ENCODE measurements around the gene TRIM7. TPM values are rescaled to one million over a fixed set of nuclear protein-coding genes. Genes with fewer than 3 reads are reported as not detected.

TRIM7 gene
- total and polyA plus RNA-seq, 2 of the 4 experiments (the other 2 are of a cell fraction): 0.54 to 1.0 TPM

- no TSS peak for BruUV-seq (replicated peaks)
- H2AK9ac ChIP-seq (replicated peaks; ENCODE audit: low read depth, low read length, poor library complexity): no peak overlapping the region
- H2AK5ac ChIP-seq (ENCODE audit: low read depth, low read length): no peak overlapping the region
- H3K9ac ChIP-seq (ENCODE audit: low read depth, low read length): peak overlapping the region; percentile 91
- H3K56ac ChIP-seq (ENCODE audit: extremely low read depth, insufficient read depth, low read length): no peak overlapping the region
- H3K9me3 ChIP-seq (ENCODE audit: control insufficient read depth, insufficient read depth, low read length): no peaks in the 10 kb centered on the region
- H3K23ac ChIP-seq (ENCODE audit: low read depth, low read length): peak overlapping the region; percentile 85
- POLR2A ChIA-PET (ENCODE audit: unreplicated experiment): no interaction called here
- in situ Hi-C loops (cut with MboI; ENCODE audit: low sequenced_read_pairs) (no loop called here), intact Hi-C loops (cut with micrococcal nuclease) (no loop called here), dilution Hi-C loops (cut with HindIII; ENCODE audit: low sequenced_read_pairs, unreplicated experiment) (no loop called here)
- peaks cover 72% of the 10 kb centered on the region for H4K20me1 ChIP-seq (ENCODE audit: insufficient read depth, low read length)
- H3K4me2 ChIP-seq (ENCODE audit: low read depth, low read length): peak overlapping the region; percentile 99
- H2AFZ ChIP-seq (replicated peaks; ENCODE audit: low read length, poor library complexity): no peak overlapping the region
- no peak overlapping the region for H3K18ac ChIP-seq (ENCODE audit: low read depth, low read length)
- peak; percentile 90 for DNase-seq
- H4K8ac ChIP-seq (ENCODE audit: low read depth in 2 of 2, low read length in 2 of 2): peak overlapping the region in 1 of 2 experiments; percentile 10; a peak in 1 of 4 replicates
- peak overlapping the region; percentile 45 for H2BK5ac ChIP-seq (ENCODE audit: low read depth, low read length, poor library complexity, severe bottlenecking)
- peaks cover 21% of the 10 kb centered on the region for H3K9me1 ChIP-seq (ENCODE audit: insufficient read depth, low read length)
- no peak overlapping the region for H3K4me3 ChIP-seq (ENCODE audit: insufficient read depth, low read depth, low read length)
- H3K4me1 ChIP-seq (ENCODE audit: control insufficient read depth, insufficient read depth, low read length): peaks cover 12% of the 10 kb centered on the region
- CTCF ChIA-PET: interaction anchor here (1.6 kb wide), 1 partner anchor 20 kb away, joined by 5 read pairs; the partner anchor contains the start of gene TRIM52
- no peaks in the 10 kb centered on the region for H3K27me3 ChIP-seq (ENCODE audit: control insufficient read depth, insufficient read depth, low read length)
- ATAC-seq (ENCODE audit: low read depth): no peak; the same call in 1 of the 2 replicates
- H4K91ac ChIP-seq (ENCODE audit: insufficient read depth, low read depth, low read length): no peak overlapping the region
- H3K36me3 ChIP-seq (ENCODE audit: control insufficient read depth, insufficient read depth, low read length): peaks cover 56% of the 10 kb centered on the region
- H3K79me1 ChIP-seq (ENCODE audit: low read depth in 1 of 2, low read length in 2 of 2): peaks cover 23 to 62% of the 10 kb centered on the region in 2 experiments
- peak overlapping the region; percentile 26 for H3K4ac ChIP-seq (ENCODE audit: low read depth, low read length)
- no peak overlapping the region for H2BK20ac ChIP-seq (ENCODE audit: low read depth, low read length)
- peak overlapping the region; percentile 38 for H3K27ac ChIP-seq (ENCODE audit: insufficient read depth, low read length)
- WGBS, 2 experiments (ENCODE audit: extremely low coverage in 2 of 2, insufficient read length in 1 of 2): no CpG with 5 or more reads among the region's 6 CpGs
- no peak overlapping the region for H4K5ac ChIP-seq (ENCODE audit: low read depth, low read length)
- no peak overlapping the region for H2BK120ac ChIP-seq (ENCODE audit: low read depth, low read length)
- H3K14ac ChIP-seq (replicated peaks; ENCODE audit: low read depth, low read length): peak overlapping the region; percentile 16; the same call in 1 of the 2 replicates
- no peak overlapping the region for H2BK15ac ChIP-seq (ENCODE audit: low read depth, low read length)
- TF ChIP-seq NFE2L2 (IDR thresholded peaks at IDR 0.05; ENCODE audit: low read depth, low read length) (no peak), RAD21 (IDR thresholded peaks at IDR 0.05; ENCODE audit: low read length) (no peak), BHLHE40 (IDR thresholded peaks at IDR 0.05; ENCODE audit: low read depth, low read length) (peak; percentile 52; the same call in 1 of the 2 replicates), MAFK (IDR thresholded peaks at IDR 0.05; ENCODE audit: low read depth, low read length) (peak; percentile 56; the same call in 1 of the 2 replicates), MAZ (IDR thresholded peaks at IDR 0.05; ENCODE audit: borderline replicate concordance, low read depth, low read length) (no peak), FOS (IDR thresholded peaks at IDR 0.05; ENCODE audit: low read depth, low read length) (0 out of 2 replicates have a peak, but pooled peaks have one; percentile 5), RFX5 (IDR thresholded peaks at IDR 0.05; ENCODE audit: low read depth, low read length) (no peak), CHD1 (IDR thresholded peaks at IDR 0.05; ENCODE audit: low read depth, low read length) (no peak), MXI1 (IDR thresholded peaks at IDR 0.05; ENCODE audit: borderline replicate concordance, low read depth, low read length) (peak; percentile 83), POLR2A (IDR thresholded peaks at IDR 0.05; ENCODE audit: low read depth, low read length) (no peak), RCOR1 (IDR thresholded peaks at IDR 0.05; ENCODE audit: insufficient replicate concordance, low read length) (no peak), SMC3 (IDR thresholded peaks at IDR 0.05; ENCODE audit: low read depth, low read length) (no peak), ELK1 (IDR thresholded peaks at IDR 0.05; ENCODE audit: borderline replicate concordance, low read depth, low read length) (no peak), USF2 (IDR thresholded peaks at IDR 0.05; ENCODE audit: low read depth, low read length) (no peak)
- TF ChIP-seq, protein P1, sequence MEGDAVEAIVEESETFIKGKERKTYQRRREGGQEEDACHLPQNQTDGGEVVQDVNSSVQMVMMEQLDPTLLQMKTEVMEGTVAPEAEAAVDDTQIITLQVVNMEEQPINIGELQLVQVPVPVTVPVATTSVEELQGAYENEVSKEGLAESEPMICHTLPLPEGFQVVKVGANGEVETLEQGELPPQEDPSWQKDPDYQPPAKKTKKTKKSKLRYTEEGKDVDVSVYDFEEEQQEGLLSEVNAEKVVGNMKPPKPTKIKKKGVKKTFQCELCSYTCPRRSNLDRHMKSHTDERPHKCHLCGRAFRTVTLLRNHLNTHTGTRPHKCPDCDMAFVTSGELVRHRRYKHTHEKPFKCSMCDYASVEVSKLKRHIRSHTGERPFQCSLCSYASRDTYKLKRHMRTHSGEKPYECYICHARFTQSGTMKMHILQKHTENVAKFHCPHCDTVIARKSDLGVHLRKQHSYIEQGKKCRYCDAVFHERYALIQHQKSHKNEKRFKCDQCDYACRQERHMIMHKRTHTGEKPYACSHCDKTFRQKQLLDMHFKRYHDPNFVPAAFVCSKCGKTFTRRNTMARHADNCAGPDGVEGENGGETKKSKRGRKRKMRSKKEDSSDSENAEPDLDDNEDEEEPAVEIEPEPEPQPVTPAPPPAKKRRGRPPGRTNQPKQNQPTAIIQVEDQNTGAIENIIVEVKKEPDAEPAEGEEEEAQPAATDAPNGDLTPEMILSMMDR (conservative IDR thresholded peaks at IDR 0.05; ENCODE audit: low read depth, low read length): 0 out of 2 replicates have a peak, but pooled peaks have one; percentile 14
These were observed 36.5 kb upstream of the TRIM7 start for GRCh38 chr5:181241393-181241975.

Measured in IMR-90 (cell line).